ENCODE data around the gene ANKHD1.
A peak's percentile ranks its signal among the peaks of the same experiment; 100 is the strongest.

The ANKHD1 gene

DNA sequence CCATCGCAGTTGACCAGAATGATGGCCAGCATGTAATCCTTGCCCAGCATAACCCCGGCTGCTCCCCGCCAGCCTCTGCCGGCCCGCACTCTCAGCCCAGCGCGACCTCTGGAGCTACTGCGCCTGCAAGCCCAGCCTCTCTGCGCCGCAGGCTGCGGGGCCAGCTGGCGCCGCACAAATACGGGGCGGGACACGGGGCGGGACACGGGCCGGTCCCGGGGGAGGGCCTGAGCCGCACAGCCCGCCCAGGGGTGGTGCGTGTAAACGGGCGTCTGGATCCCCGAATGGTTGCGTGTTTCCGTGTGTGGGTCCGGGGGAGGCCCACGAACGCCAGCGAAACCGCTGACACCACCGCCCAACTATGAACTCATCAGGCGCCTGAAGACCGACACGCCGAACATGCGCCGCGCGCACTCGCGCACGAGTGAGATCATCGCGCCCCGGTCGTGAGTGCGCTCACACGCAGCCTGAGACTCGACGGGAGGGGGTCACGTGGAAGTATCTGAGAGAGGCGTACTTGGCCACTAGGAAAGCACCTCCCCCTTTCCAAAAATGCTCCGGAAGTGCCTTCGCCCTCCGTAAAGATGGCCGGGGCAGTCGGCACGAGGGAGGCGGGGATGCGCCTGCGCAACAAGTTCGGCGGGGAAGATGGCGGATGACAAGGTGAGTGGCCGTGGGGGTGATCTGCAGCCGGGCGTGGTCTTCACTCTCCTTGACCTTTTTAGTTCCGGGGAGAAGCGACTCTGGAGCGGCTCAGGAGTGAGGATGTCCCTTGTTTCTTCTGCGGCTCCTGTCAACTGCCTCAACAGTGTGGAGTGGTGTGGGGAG lies 162.8 kb downstream of the ANKHD1 start, which contains the start of the genes APBB3 and SLC35A4:
APBB3 (minus strand) TSS at position 403 of the 828 bp plus-strand sequence; CDS start at position 50, 353 bp downstream.
SLC35A4 (plus strand) TSS at position 633 of the 828 bp plus-strand sequence. CDS start 2,342 bp downstream, outside the sequence.
- peak within 1 kb of the TSS; percentile 88 for H3K4me3 ChIP-seq (replicated peaks; ENCODE audit: low read depth, low read length)
- DNase-seq (ENCODE audit: extremely low read depth, insufficient read length) = peak; percentile 99
- TF ChIP-seq, protein P1, sequence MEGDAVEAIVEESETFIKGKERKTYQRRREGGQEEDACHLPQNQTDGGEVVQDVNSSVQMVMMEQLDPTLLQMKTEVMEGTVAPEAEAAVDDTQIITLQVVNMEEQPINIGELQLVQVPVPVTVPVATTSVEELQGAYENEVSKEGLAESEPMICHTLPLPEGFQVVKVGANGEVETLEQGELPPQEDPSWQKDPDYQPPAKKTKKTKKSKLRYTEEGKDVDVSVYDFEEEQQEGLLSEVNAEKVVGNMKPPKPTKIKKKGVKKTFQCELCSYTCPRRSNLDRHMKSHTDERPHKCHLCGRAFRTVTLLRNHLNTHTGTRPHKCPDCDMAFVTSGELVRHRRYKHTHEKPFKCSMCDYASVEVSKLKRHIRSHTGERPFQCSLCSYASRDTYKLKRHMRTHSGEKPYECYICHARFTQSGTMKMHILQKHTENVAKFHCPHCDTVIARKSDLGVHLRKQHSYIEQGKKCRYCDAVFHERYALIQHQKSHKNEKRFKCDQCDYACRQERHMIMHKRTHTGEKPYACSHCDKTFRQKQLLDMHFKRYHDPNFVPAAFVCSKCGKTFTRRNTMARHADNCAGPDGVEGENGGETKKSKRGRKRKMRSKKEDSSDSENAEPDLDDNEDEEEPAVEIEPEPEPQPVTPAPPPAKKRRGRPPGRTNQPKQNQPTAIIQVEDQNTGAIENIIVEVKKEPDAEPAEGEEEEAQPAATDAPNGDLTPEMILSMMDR (IDR thresholded peaks at IDR 0.05; ENCODE audit: insufficient read depth, low read length, poor library complexity, severe bottlenecking) = no peak
- no peaks in the 10 kb centered on the region for H3K27me3 ChIP-seq (replicated peaks; ENCODE audit: control insufficient read depth, insufficient read depth, low read length)
- H3K36me3 ChIP-seq (ENCODE audit: control insufficient read depth, insufficient read depth, low read length) = peaks cover 24% of the 10 kb centered on the region

DNA sequence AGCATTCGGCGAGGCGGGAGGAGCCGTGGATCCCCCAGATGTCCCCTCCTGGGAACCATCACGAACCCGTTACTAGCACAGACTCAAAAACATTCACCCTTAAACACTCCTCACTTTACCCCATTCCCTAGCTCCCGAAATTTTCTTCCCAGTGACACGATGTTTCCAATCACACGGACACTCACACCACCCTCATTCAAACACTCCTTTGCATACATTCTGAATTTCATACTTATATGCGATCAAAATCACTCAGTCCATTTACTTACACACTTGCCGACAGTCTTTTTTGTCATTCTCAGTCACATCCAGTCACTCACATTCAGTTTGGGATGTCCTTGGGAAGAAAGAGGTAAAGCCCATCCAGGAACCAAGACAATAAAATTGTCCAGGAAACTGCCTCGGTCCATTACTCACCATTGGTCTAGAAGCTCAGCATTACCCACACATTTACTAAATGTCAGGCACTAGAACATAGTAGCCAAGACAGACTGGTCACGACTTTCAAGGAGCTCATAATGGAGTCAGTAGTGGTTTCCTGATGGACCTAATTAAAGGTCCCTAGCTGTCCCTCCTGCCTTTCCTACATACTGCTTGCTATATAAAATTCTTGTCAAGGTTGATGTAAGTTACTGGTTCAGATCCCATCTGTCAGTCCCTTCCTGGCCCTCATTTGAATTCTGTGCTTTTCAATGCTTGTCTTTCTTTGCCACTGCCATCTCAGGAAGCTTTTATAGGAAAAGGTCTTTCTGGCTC lies 163.6 kb downstream of the ANKHD1 start:
- DNase-seq (ENCODE audit: extremely low read depth, insufficient read length) = no peak
- Histone ChIP-seq H3K36me3 (ENCODE audit: control insufficient read depth, insufficient read depth, low read length) (peaks cover 22% of the 10 kb centered on the region), H3K27me3 (replicated peaks; ENCODE audit: control insufficient read depth, insufficient read depth, low read length) (no peaks in the 10 kb centered on the region), H3K4me3 (replicated peaks; ENCODE audit: low read depth, low read length) (peak overlapping the region; percentile 88)
- TF ChIP-seq, protein P1 (IDR thresholded peaks at IDR 0.05; ENCODE audit: insufficient read depth, low read length, poor library complexity, severe bottlenecking) = no peak

DNA sequence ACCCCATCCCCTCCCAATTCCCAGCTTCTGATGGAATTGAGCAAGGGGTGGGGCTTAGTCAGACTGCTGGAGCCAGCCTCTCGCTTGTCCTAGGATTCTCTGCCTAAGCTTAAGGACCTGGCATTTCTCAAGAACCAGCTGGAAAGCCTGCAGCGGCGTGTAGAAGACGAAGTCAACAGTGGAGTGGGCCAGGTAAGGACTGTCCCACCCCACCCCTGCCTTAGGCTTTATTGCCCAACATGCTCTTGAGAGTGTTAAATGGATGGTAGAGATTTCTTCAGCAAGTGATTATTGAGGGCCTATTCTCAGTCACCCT lies 164.1 kb downstream of the ANKHD1 start:
- DNase-seq (ENCODE audit: extremely low read depth, insufficient read length) = no peak
- peaks cover 19% of the 10 kb centered on the region for H3K36me3 ChIP-seq (ENCODE audit: control insufficient read depth, insufficient read depth, low read length)
- TF ChIP-seq, protein P1 (IDR thresholded peaks at IDR 0.05; ENCODE audit: insufficient read depth, low read length, poor library complexity, severe bottlenecking) = no peak
- H3K4me3 ChIP-seq (replicated peaks; ENCODE audit: low read depth, low read length) = peak overlapping the region; percentile 88
- no peaks in the 10 kb centered on the region for H3K27me3 ChIP-seq (replicated peaks; ENCODE audit: control insufficient read depth, insufficient read depth, low read length)

DNA sequence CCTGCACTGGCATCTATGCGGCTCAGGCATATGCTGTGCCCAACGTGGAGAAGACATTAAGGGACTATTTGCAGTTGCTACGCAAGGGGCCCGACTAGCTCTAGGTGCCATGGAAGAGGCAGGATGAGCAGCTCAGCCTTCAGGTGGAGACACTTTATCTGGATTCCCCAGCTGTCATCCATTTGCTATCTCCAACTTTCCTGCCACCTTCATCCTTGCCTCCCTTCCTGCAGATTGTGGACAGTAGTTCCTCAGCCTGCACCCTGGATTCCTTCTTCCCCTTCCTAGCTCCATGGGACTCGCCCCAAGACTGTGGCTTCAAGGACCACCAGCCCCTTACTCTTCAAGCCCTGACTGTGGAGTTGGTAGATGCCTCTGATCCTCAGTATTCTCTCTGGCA lies 165.0 kb downstream of the ANKHD1 start:
- no peak overlapping the region for H3K4me3 ChIP-seq (replicated peaks; ENCODE audit: low read depth, low read length)
- TF ChIP-seq, protein P1 (IDR thresholded peaks at IDR 0.05; ENCODE audit: insufficient read depth, low read length, poor library complexity, severe bottlenecking) = no peak
- no peaks in the 10 kb centered on the region for H3K27me3 ChIP-seq (replicated peaks; ENCODE audit: control insufficient read depth, insufficient read depth, low read length)
- H3K36me3 ChIP-seq (ENCODE audit: control insufficient read depth, insufficient read depth, low read length) = peaks cover 19% of the 10 kb centered on the region
- no peak for DNase-seq (ENCODE audit: extremely low read depth, insufficient read length)

DNA sequence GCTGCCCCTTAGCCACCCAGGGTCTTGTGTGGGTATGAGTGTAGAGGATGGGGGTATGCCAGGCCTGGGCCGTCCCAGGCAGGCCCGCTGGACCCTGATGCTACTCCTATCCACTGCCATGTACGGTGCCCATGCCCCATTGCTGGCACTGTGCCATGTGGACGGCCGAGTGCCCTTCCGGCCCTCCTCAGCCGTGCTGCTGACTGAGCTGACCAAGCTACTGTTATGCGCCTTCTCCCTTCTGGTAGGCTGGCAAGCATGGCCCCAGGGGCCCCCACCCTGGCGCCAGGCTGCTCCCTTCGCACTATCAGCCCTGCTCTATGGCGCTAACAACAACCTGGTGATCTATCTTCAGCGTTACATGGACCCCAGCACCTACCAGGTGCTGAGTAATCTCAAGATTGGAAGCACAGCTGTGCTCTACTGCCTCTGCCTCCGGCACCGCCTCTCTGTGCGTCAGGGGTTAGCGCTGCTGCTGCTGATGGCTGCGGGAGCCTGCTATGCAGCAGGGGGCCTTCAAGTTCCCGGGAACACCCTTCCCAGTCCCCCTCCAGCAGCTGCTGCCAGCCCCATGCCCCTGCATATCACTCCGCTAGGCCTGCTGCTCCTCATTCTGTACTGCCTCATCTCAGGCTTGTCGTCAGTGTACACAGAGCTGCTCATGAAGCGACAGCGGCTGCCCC lies 165.6 kb downstream of the ANKHD1 start:
- Histone ChIP-seq H3K36me3 (ENCODE audit: control insufficient read depth, insufficient read depth, low read length) (peaks cover 17% of the 10 kb centered on the region), H3K4me3 (replicated peaks; ENCODE audit: low read depth, low read length) (no peak overlapping the region), H3K27me3 (replicated peaks; ENCODE audit: control insufficient read depth, insufficient read depth, low read length) (no peaks in the 10 kb centered on the region)
- no peak for DNase-seq (ENCODE audit: extremely low read depth, insufficient read length)
- TF ChIP-seq, protein P1 (IDR thresholded peaks at IDR 0.05; ENCODE audit: insufficient read depth, low read length, poor library complexity, severe bottlenecking) = no peak

Data from GM06990 (cell line).